ENCODE measurements around the gene TNPO1. TPM values are rescaled to one million over a fixed set of nuclear protein-coding genes. Genes with fewer than 3 reads are reported as not detected.

Gene TNPO1
- total RNA-seq, 1 donor from 2014 or later = 72.7 TPM

DNA sequence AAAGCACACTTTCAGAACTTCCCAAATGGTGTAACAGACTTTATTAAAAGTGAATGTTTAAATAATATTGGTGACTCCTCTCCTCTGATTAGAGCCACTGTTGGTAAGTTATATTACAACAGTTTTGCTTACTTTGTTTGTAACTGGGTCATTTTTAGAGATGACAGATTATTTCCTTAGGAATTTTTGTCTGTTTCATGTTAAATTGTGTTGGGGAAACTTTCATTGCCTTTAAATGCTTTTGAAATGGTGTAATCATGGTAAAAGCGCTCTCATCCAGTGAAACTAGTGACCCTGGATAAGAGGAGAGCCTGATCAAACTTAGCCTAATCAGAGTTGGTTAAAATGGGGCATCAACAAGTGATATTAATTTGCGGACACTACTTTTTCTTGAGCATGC lies 39.4 kb downstream of the TNPO1 start:
- TF ChIP-seq, protein P1, sequence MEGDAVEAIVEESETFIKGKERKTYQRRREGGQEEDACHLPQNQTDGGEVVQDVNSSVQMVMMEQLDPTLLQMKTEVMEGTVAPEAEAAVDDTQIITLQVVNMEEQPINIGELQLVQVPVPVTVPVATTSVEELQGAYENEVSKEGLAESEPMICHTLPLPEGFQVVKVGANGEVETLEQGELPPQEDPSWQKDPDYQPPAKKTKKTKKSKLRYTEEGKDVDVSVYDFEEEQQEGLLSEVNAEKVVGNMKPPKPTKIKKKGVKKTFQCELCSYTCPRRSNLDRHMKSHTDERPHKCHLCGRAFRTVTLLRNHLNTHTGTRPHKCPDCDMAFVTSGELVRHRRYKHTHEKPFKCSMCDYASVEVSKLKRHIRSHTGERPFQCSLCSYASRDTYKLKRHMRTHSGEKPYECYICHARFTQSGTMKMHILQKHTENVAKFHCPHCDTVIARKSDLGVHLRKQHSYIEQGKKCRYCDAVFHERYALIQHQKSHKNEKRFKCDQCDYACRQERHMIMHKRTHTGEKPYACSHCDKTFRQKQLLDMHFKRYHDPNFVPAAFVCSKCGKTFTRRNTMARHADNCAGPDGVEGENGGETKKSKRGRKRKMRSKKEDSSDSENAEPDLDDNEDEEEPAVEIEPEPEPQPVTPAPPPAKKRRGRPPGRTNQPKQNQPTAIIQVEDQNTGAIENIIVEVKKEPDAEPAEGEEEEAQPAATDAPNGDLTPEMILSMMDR (IDR thresholded peaks at IDR 0.05) = no peak
- TF ChIP-seq POLR2AphosphoS5 (IDR thresholded peaks at IDR 0.05; ENCODE audit: insufficient read depth in 1 of 2, low read depth in 1 of 2) (no peak), POLR2A (IDR thresholded peaks at IDR 0.05) (no peak)
- H3K9me3 ChIP-seq = no peaks in the 10 kb centered on the region
- peaks cover 0 to 33% of the 10 kb centered on the region in 2 donors for H3K36me3 ChIP-seq
- peaks cover 74% of the 10 kb centered on the region for H3K4me1 ChIP-seq
- H3K27ac ChIP-seq = no peak overlapping the region
- no peak for DNase-seq (ENCODE audit: extremely low spot score in 2 of 2)
- intact Hi-C loops (cut with DNase I) = no loop called here
- H3K4me3 ChIP-seq = no peak overlapping the region
- no peaks in the 10 kb centered on the region for H3K27me3 ChIP-seq

DNA sequence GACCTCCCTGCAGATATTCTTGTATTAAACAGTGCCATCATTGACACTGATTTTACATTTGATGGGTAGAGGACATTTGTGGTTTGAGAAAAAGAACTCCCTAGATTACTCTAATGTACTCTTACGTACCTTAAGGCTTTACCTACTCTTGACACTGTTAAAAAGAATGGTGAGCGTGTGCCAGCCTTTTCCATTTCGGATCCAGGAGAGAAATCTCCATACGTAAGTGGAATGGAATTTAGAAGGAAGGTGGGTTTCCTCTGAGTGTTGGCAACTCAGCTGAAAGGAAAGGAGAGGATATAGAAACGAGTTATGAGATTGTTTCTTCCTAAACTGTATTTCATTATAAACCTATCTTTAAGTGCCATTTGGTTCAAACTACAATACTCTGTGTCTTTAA lies 40.9 kb downstream of the TNPO1 start:
- DNase-seq (ENCODE audit: extremely low spot score in 2 of 2) = no peak
- intact Hi-C loops (cut with DNase I) = no loop called here
- TF ChIP-seq POLR2A (IDR thresholded peaks at IDR 0.05) = no peak
- no peak overlapping the region for H3K4me3 ChIP-seq
- H3K27ac ChIP-seq = no peak overlapping the region
- peaks cover 62% of the 10 kb centered on the region for H3K4me1 ChIP-seq
- no peaks in the 10 kb centered on the region for H3K9me3 ChIP-seq
- H3K36me3 ChIP-seq = peaks cover 0 to 48% of the 10 kb centered on the region in 2 donors
- H3K27me3 ChIP-seq = no peaks in the 10 kb centered on the region

DNA sequence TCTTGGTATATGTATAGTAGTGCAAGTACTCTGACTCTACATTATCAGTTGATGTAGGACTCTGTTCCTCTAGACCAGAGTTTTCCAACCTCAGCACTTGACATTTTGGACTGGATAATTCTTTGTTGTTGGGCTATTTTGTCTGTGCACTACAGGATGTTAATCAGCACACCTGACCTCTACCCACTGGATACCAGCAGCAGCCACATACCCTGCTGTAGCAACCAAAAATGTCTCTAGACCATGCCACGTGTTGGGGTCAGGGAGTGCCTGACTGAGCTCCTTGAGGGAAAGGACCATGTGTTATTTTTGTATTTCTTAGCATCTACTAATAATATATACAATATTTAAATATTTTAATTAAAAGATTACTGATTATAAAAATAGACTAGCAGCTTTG lies 42.7 kb downstream of the TNPO1 start:
- intact Hi-C loops (cut with DNase I) = no loop called here
- peaks cover 0 to 60% of the 10 kb centered on the region in 2 donors for H3K36me3 ChIP-seq

DNA sequence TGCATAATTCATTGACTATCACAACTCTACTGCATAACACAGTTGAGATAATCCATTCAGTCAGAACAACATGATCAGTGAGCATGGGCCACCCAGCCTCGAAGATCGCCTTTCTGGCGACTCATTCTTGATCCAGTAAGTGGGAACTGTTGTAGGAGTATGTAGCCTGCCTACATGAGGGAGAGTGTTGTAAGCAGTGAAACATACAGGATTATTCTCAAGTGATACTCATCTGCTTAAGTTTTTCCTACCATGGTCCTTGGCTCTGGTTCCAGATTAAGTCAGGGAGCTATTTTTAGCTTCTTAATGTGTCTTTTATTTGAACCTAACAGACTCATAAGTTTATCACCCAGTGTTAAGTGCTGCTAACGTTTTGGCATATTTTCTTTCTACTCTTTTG lies 44.0 kb downstream of the TNPO1 start:
- Histone ChIP-seq H3K27ac (no peak overlapping the region), H3K9me3 (no peaks in the 10 kb centered on the region), H3K27me3 (no peaks in the 10 kb centered on the region), H3K4me1 (peaks cover 36% of the 10 kb centered on the region), H3K4me3 (no peak overlapping the region), H3K36me3 (peaks cover 0 to 67% of the 10 kb centered on the region in 2 donors)
- intact Hi-C loops (cut with DNase I) = no loop called here
- DNase-seq (ENCODE audit: extremely low spot score in 2 of 2) = no peak
- no peak for TF ChIP-seq POLR2AphosphoS5 (IDR thresholded peaks at IDR 0.05; ENCODE audit: insufficient read depth in 1 of 2, low read depth in 1 of 2)
- TF ChIP-seq, protein P1 (IDR thresholded peaks at IDR 0.05) = no peak
- TF ChIP-seq POLR2A (IDR thresholded peaks at IDR 0.05) = no peak

More for the DNA sequence above, 42.7 kb downstream of the TNPO1 start:
- Histone ChIP-seq H3K9me3 (no peaks in the 10 kb centered on the region), H3K4me1 (peaks cover 50% of the 10 kb centered on the region), H3K27ac (no peak overlapping the region), H3K4me3 (no peak overlapping the region), H3K27me3 (no peaks in the 10 kb centered on the region)
- no peak for TF ChIP-seq POLR2A (IDR thresholded peaks at IDR 0.05)
- TF ChIP-seq, protein P1 (IDR thresholded peaks at IDR 0.05) = no peak
- no peak for TF ChIP-seq POLR2AphosphoS5 (IDR thresholded peaks at IDR 0.05; ENCODE audit: insufficient read depth in 1 of 2, low read depth in 1 of 2)
- DNase-seq (ENCODE audit: extremely low spot score in 2 of 2) = no peak

DNA sequence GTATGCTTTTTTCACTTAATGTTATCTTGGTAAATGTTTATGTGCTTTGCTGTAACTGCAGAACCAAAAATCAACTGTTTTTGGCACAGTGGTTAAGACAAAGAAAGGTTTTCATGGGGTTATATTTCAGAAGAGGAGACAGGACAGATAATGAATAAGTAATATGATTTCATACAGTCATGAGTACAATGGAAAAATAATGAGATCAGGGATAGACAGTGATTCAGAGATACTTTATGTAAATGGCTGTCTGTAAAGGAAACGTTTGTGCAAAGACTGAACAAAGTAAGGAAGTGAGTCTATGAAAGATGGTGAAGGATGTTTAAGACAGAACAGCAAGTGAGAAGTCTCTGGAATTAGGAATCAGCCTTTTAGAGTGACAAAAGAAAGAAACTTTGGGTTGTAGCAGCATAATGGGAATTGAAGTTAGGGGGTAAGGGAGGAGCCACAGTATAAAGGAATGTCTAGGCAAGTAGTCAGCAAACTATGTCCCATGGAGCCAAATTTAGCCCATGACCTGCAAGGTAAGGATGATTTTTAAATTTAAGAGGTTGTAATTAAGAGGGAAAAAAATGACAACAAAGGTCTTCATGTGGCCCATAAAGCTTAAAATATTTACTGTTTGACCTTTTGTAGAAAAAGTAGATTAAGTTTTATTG lies 55.0 kb downstream of the TNPO1 start:
- TF ChIP-seq POLR2AphosphoS5 (IDR thresholded peaks at IDR 0.05; ENCODE audit: insufficient read depth in 1 of 2, low read depth in 1 of 2) = no peak
- TF ChIP-seq POLR2A (IDR thresholded peaks at IDR 0.05) = no peak
- TF ChIP-seq, protein P1 (IDR thresholded peaks at IDR 0.05) = no peak
- Histone ChIP-seq H3K4me1 (peaks cover 8% of the 10 kb centered on the region), H3K27ac (no peak overlapping the region), H3K4me3 (no peak overlapping the region), H3K27me3 (no peaks in the 10 kb centered on the region), H3K36me3 (peaks cover 0 to 59% of the 10 kb centered on the region in 2 donors), H3K9me3 (no peaks in the 10 kb centered on the region)
- no peak for DNase-seq (ENCODE audit: extremely low spot score in 2 of 2)
- intact Hi-C loops (cut with DNase I) = no loop called here
